ENCODE results near the gene ANKRD24.

GRCh38 chr19:4186087-4186993 is 3.9 kb downstream of the ANKRD24 start:
- TF ChIP-seq CTCF (IDR thresholded peaks at IDR 0.05; ENCODE audit: low read depth, low read length, poor library complexity, severe bottlenecking) (peak; percentile 94), EZH2phosphoT487 (IDR thresholded peaks at IDR 0.05; ENCODE audit: borderline replicate concordance, low read length) (no peak)

Measured in DOHH2 (cell line).